ENCODE results near the gene CDR2L.
"Not testable (repeated sequence)": the region's sequence is repeated elsewhere in the genome, so short reads cannot be mapped to it uniquely, and the experiment has no call there.

The CDR2L gene

GRCh38 chr17:74957935-74958740, 29.3 kb upstream of the CDR2L start:
- DNase-seq (ENCODE audit: low read depth) = no peak
- H3K4me3 ChIP-seq (ENCODE audit: low read depth, low read length) = no peak overlapping the region

- no peak overlapping the region for H3K4me3 ChIP-seq (ENCODE audit: low read depth, low read length)
- no peak for DNase-seq (ENCODE audit: low read depth)
Observed at GRCh38 chr17:74959826-74960515, 27.5 kb upstream of the CDR2L start.

GRCh38 chr17:74960570-74961342, 26.7 kb upstream of the CDR2L start:
- no peak for DNase-seq (ENCODE audit: low read depth)
- no peak overlapping the region for H3K4me3 ChIP-seq (ENCODE audit: low read depth, low read length)

GRCh38 chr17:74961657-74962350, 25.6 kb upstream of the CDR2L start:
- peak; percentile 39 for DNase-seq (ENCODE audit: low read depth)
- H3K4me3 ChIP-seq (ENCODE audit: low read depth, low read length) = no peak overlapping the region

- H3K4me3 ChIP-seq (ENCODE audit: low read depth, low read length) = no peak overlapping the region
- DNase-seq (ENCODE audit: low read depth) = no peak
Observed at GRCh38 chr17:74962622-74963394, 24.6 kb upstream of the CDR2L start.

- no peak overlapping the region for H3K4me3 ChIP-seq (ENCODE audit: low read depth, low read length)
- DNase-seq (ENCODE audit: low read depth) = no peak
Observed at GRCh38 chr17:74963656-74964055, 23.8 kb upstream of the CDR2L start.

- no peak for DNase-seq (ENCODE audit: low read depth)
- no peak overlapping the region for H3K4me3 ChIP-seq (ENCODE audit: low read depth, low read length)
Observed at GRCh38 chr17:74964246-74964761, 23.1 kb upstream of the CDR2L start.

GRCh38 chr17:74964988-74965622, 22.3 kb upstream of the CDR2L start:
- H3K4me3 ChIP-seq (ENCODE audit: low read depth, low read length) = no peak overlapping the region

GRCh38 chr17:74968361-74968780, 19.1 kb upstream of the CDR2L start:
- DNase-seq (ENCODE audit: low read depth) = no peak
- no peak overlapping the region for H3K4me3 ChIP-seq (ENCODE audit: low read depth, low read length)

More at GRCh38 chr17:74964988-74965622, 22.3 kb upstream of the CDR2L start:
- no peak for DNase-seq (ENCODE audit: low read depth)

- not testable (repeated sequence) for DNase-seq (ENCODE audit: low read depth); H3K4me3 ChIP-seq (ENCODE audit: low read depth, low read length)
Observed at GRCh38 chr17:74969501-74969900, 17.9 kb upstream of the CDR2L start.

GRCh38 chr17:74970395-74970794, 17.0 kb upstream of the CDR2L start:
- no peak overlapping the region for H3K4me3 ChIP-seq (ENCODE audit: low read depth, low read length)
- no peak for DNase-seq (ENCODE audit: low read depth)

GRCh38 chr17:74971069-74971841, 16.2 kb upstream of the CDR2L start:
- no peak for DNase-seq (ENCODE audit: low read depth)
- peak overlapping the region; percentile 48 for H3K4me3 ChIP-seq (ENCODE audit: low read depth, low read length)

- H3K4me3 ChIP-seq (ENCODE audit: low read depth, low read length) = peak overlapping the region; percentile 48
- no peak for DNase-seq (ENCODE audit: low read depth)
Observed at GRCh38 chr17:74971842-74972106, 15.7 kb upstream of the CDR2L start.

GRCh38 chr17:74972107-74972972, 15.1 kb upstream of the CDR2L start, which contains the start of gene HID1:
Gene HID1, minus strand, starts transcription at chr17:74972759. Its CDS starts 103 bp downstream, at chr17:74972656.
- peak within 1 kb of the TSS; percentile 48 for H3K4me3 ChIP-seq (ENCODE audit: low read depth, low read length)
- no peak for DNase-seq (ENCODE audit: low read depth)

- peak overlapping the region; percentile 21 for H3K4me3 ChIP-seq (ENCODE audit: low read depth, low read length)
- no peak for DNase-seq (ENCODE audit: low read depth)
Observed at GRCh38 chr17:74972973-74973328, 14.5 kb upstream of the CDR2L start.

GRCh38 chr17:74975943-74976342, 11.5 kb upstream of the CDR2L start:
- H3K4me3 ChIP-seq (ENCODE audit: low read depth, low read length) = no peak overlapping the region
- DNase-seq (ENCODE audit: low read depth) = no peak

GRCh38 chr17:74977802-74978201, 9.6 kb upstream of the CDR2L start:
- DNase-seq (ENCODE audit: low read depth) = no peak
- H3K4me3 ChIP-seq (ENCODE audit: low read depth, low read length) = no peak overlapping the region

Measured in skeletal muscle cell (primary cell).